H1 (cell line): ENCODE measurements around the gene TAAR1. TPM values are rescaled to one million over a fixed set of nuclear protein-coding genes. Genes with fewer than 3 reads are reported as not detected.

Source experiments
- ATF2 ChIP-seq: IDR thresholded peaks from 2 replicates; pipeline ENCODE4 v1.6.1; 2012; ENCODE audit warnings: low read length, inconsistent platforms
- polyA plus RNA-seq, 7 experiments: library from polyadenylated mRNA; depleted of rRNA in 3 of 7; stranded (reverse) in 5 of 7; unstranded in 2 of 7; fragments of >200 nt in 5 of 7; fragments of 200-250 nt in 2 of 7; gene quantifications; 1 replicate in 5 of 7; 2 replicates in 1 of 7; 4 replicates in 1 of 7; pipeline versions ENCODE4 v1.2.1 to v1.2.3, GENCODE V29; 2011 to 2013; ENCODE audit warnings: missing spikeins in 2 of 7, mixed read lengths in 2 of 7
- total RNA-seq: library from RNA; stranded (reverse); fragmentation: NEBNext Ultra II Directional; extraction: Animal tissue kit (Norgen Biotek cat#: 25700); gene quantifications from 2 replicates; pipeline ENCODE4 v1.2.1, GENCODE V29; 2021

Gene TAAR1
- total and polyA plus RNA-seq, 2 of the 8 experiments (the other 6 are each of a cell fraction or from before 2014, with no cell fraction given) = not detected

GRCh38 chr6:132611616-132612015 is 47.4 kb downstream of the TAAR1 start (continued):
- TF ChIP-seq ATF2 = no peak
